PC-3 (cell line): ENCODE measurements around the gene MLEC.

Source experiments
- EZH2 ChIP-seq: fragments of 300-600 bp; sonication (generic); IDR thresholded peaks from one replicate; pipeline ENCODE4 v1.6.1; 2017; ENCODE audit warnings: antibody characterized with exemption, mild to moderate bottlenecking, low read length; ENCODE audit not compliant: unreplicated experiment
- EZH2phosphoT487 ChIP-seq: fragments of 300-600 bp; sonication (generic); IDR thresholded peaks from 2 replicates; pipeline ENCODE4 v1.6.1; 2018; ENCODE audit warnings: mild to moderate bottlenecking, antibody characterized with exemption, low read length, borderline replicate concordance
- TF ChIP-seq, protein P1 (sequence below): fragments of 300-600 bp; sonication (generic); conservative IDR thresholded peaks from 2 replicates; pipeline ENCODE4 v1.5.1; 2017; ENCODE audit warnings: antibody characterized with exemption, low read depth, mild to moderate bottlenecking, low read length

DNA sequence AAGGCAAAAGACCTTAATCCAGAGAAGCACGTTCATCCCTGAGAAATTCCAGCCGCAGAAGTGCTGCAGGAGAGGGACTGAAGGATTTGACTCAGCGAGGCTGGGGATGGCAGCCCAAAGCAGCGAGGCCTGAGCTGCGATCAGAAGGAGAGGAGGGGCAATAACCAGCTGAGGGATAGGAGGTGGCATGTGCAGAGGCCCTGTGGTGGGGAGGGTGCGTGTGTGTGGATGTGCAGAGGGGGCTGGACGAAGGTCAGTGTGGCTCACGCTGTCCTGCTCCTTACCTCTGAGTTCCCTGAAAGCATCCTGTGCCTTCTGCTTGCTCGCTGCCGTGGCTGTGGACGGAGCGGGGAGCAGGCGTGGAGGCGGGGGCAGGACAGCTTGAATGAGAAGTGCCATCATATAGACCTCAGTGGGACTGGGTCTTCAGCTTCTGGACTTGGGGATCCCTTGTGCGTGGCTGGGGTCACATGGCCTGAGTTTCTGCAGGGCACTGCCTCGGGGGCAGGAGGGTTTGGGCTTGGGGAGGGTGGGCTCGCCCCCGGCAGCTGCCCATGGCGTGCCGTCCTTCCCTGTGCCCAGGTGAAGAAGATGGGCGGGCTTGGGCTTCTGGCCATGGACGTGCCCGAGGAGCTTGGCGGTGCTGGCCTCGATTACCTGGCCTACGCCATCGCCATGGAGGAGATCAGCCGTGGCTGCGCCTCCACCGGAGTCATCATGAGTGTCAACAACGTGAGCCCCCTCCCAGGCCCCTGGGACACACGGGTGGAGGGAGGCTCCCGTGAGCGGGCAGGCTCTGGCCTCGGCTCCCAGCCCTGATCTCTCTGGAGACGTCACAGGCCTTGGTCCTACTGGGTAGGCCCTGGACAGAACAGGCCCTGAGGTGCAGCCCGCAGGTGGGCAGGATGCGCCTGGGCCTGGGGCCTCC is 49.7 kb downstream of the MLEC start:
- TF ChIP-seq, protein P1, sequence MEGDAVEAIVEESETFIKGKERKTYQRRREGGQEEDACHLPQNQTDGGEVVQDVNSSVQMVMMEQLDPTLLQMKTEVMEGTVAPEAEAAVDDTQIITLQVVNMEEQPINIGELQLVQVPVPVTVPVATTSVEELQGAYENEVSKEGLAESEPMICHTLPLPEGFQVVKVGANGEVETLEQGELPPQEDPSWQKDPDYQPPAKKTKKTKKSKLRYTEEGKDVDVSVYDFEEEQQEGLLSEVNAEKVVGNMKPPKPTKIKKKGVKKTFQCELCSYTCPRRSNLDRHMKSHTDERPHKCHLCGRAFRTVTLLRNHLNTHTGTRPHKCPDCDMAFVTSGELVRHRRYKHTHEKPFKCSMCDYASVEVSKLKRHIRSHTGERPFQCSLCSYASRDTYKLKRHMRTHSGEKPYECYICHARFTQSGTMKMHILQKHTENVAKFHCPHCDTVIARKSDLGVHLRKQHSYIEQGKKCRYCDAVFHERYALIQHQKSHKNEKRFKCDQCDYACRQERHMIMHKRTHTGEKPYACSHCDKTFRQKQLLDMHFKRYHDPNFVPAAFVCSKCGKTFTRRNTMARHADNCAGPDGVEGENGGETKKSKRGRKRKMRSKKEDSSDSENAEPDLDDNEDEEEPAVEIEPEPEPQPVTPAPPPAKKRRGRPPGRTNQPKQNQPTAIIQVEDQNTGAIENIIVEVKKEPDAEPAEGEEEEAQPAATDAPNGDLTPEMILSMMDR, result no peak
- no peak for TF ChIP-seq EZH2
- TF ChIP-seq EZH2phosphoT487, result no peak
